Mucosa of rectum (tissue), 2 donors: ENCODE data around the gene MAN1C1.
"Not testable (repeated sequence)": the region's sequence is repeated elsewhere in the genome, so short reads cannot be mapped to it uniquely, and the experiment has no call there.

Experiments
- H3K27ac ChIP-seq, 2 donors: one replicate each; pipeline ENCODE4 v1.7.0; 2013; ENCODE audit warnings: inconsistent platforms in 2 of 2, low read depth in 2 of 2, low read length in 2 of 2
- H3K27me3 ChIP-seq, 2 donors: one replicate each; pipeline ENCODE4 v1.7.0; 2013; ENCODE audit warnings: low read length in 2 of 2; ENCODE audit not compliant: control insufficient read depth in 2 of 2, insufficient read depth in 2 of 2
- H3K36me3 ChIP-seq, 2 donors: one replicate each; pipeline ENCODE4 v1.7.0; 2013; ENCODE audit warnings: low read length in 2 of 2; ENCODE audit not compliant: control insufficient read depth in 2 of 2, insufficient read depth in 2 of 2
- H3K4me1 ChIP-seq, 2 donors: one replicate each; pipeline ENCODE4 v1.7.0; 2013; ENCODE audit warnings: low read length in 2 of 2, mild to moderate bottlenecking in 1 of 2; ENCODE audit not compliant: control insufficient read depth in 2 of 2, insufficient read depth in 2 of 2
- H3K4me3 ChIP-seq, 2 donors: one replicate each; pipeline ENCODE4 v1.7.0; 2013; ENCODE audit warnings: low read length in 2 of 2
- H3K9ac ChIP-seq, 2 donors: one replicate each; pipeline ENCODE4 v1.7.0; 2013; ENCODE audit warnings: low read length in 2 of 2, low read depth in 1 of 2, mild to moderate bottlenecking in 1 of 2
- H3K9me3 ChIP-seq, 2 donors: one replicate each; pipeline ENCODE4 v1.7.0; 2013; ENCODE audit warnings: low read length in 2 of 2; ENCODE audit not compliant: control insufficient read depth in 2 of 2
- donor health status: healthy.
- donor health status: Normal muscosa, but diverticular disease.

The MAN1C1 gene

DNA sequence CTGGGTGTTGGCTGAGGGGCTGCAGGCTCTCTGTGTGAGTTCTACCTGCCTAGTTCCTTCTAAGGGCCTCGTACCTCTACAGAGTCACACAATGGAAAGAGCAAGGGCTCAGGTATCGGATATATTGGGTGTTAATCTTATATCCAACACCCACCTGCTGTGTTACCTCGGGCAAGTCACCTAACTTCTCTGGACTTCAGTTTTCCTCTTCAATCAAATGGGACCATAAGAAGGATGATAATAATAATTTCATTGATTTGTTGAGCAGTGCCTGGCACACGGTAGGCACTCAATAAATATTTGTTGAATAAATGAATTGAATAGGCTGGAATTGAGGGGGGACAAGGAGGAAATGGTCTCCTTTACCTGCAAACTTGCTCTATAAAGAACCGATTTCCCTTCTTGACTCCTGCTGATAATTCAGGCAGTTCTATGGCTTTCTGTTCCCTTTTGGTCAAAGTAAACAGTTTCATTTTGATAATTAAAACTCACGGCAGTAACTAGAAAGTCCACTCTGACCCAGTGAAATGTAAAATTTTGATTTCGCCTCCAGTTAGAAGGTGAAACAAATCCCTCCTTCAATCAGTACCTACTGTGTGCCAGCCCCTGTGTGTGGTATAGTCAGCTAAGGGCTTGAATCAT lies 16.5 kb upstream of the MAN1C1 start:
- no peak overlapping the region for H3K4me3 ChIP-seq
- H3K27me3 ChIP-seq, result no peaks in the 10 kb centered on the region
- H3K9ac ChIP-seq, result no peak overlapping the region
- H3K36me3 ChIP-seq, result no peaks in the 10 kb centered on the region
- H3K4me1 ChIP-seq, result no peaks in the 10 kb centered on the region
- H3K9me3 ChIP-seq, result no peaks in the 10 kb centered on the region
- H3K27ac ChIP-seq, result no peak overlapping the region

DNA sequence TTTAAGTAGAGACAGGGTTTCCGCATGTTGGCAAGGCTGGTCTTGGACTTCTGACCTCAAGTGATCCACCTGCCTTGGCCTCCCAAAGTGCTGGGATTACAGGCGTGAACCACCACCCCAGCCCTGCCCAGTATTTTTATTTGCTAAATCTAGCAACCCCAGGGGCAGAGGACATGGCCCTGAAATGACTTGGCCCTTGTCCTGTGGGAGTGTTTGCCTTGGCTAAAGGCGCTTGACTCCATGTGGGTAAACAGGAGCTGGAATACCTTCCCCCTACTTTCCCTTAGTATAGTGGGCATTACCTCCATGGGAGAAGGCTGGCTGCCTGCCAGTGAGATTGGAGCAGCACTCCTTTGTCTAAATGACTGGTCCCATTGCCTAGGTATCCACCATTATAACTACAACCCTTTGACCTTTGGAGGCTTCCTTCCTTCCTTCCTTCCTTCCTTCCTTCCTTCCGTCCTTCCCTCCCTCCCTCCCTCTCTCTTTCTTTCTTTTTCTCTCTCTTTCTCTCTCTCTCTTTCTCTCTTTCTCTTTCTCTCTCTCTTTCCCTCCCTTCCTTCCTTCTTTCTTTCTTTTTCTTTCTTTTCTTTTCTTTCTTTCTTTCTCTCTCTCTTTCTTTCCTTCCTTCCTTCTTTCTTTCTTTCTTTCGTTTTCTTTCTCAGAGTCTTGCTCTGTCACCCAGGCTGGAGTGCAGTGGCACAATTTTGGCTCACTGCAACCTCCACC lies 15.5 kb upstream of the MAN1C1 start:
- H3K9ac ChIP-seq, H3K4me3 ChIP-seq, H3K27me3 ChIP-seq, H3K27ac ChIP-seq, H3K36me3 ChIP-seq, H3K9me3 ChIP-seq, H3K4me1 ChIP-seq: not testable (repeated sequence)

DNA sequence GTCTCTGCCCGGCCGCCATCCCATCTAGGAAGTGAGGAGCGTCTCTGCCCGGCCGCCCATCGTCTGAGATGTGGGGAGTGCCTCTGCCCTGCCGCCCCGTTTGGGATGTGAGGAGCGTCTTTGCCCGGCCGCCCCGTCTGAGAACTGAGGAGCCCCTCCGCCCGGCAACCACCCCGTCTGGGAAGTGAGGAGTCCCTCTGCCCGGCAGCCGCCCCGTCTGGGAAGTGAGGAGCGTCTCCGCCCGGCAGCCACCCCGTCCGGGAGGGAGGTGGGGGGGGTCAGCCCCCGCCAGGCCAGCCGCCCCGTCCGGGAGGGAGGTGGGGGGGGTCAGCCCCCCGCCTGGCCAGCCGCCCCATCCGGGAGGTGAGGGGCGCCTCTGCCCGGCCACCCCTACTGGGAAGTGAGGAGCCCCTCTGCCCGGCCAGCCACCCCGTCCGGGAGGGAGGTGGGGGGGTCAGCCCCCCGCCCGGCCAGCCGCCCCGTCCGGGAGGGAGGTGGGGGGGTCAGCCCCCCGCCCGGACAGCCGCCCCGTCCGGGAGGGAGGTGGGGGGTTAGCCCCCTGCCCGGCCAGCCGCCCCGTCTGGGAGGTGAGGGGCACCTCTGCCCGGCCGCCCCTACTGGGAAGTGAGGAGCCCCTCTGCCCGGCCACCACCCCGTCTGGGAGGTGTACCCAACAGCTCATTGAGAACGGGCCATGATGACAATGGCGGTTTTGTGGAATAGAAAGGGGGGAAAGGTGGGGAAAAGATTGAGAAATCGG lies 12.6 kb upstream of the MAN1C1 start:
- H3K36me3 ChIP-seq, H3K9me3 ChIP-seq, H3K27me3 ChIP-seq, H3K9ac ChIP-seq, H3K4me3 ChIP-seq, H3K27ac ChIP-seq, H3K4me1 ChIP-seq: not testable (repeated sequence)

DNA sequence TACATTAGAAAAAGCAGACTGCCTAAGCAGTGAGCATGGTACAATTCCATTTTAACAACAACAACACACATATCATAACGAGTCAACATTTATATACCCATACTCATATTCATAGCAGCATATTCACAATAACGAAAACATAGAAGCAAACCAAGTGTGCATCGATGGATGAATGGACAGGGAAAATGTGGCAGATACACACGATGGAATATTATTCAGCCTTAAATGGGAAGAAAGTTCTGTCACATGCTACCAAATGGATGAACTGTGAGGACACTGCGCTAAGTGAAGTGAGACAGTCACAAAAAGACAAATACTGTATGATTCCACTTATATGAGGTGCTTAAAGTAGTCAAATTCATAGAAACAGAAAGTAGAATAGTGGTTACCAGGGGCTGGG lies 9.5 kb upstream of the MAN1C1 start:
- no peaks in the 10 kb centered on the region for H3K36me3 ChIP-seq
- H3K9ac ChIP-seq, result no peak overlapping the region
- H3K27ac ChIP-seq, result no peak overlapping the region
- H3K9me3 ChIP-seq, result no peaks in the 10 kb centered on the region
- H3K4me3 ChIP-seq, result no peak overlapping the region
- H3K27me3 ChIP-seq, result peaks cover 11 to 24% of the 10 kb centered on the region in 2 donors
- peaks cover 2 to 3% of the 10 kb centered on the region in 2 donors for H3K4me1 ChIP-seq

DNA sequence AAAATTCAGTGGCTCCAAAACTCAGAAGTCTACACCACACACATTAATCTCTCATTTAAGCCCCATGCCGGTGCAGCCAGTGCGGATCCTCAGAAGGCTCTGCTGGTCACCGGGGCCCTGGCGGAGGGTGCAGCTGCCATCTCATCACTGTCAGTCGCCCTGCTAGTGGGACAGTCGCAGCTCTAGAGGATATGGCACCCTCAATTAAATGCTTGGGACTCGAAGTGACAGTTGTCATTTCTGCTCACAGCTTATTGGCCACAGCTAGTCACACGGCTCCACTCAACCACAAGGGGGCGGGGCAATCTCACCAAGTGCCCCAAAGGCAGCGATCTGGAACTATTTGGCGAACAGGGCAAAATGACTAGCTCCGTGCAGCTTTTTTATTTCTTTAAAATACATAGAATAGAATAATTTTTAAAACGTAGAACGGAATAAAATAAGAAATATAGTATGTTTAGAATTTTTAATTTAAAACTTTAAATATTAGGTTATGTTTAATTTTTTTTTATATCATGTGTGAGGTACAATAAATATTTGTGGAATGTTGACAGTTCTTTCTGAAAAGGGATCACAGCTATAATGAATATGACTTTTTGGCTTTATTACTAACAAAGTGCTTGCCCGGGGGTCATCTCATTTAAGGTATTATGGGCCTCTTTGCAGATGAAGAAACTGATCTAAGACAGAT lies 8.0 kb upstream of the MAN1C1 start:
- Histone ChIP-seq H3K27ac (no peak overlapping the region), H3K9me3 (no peaks in the 10 kb centered on the region), H3K4me3 (peak overlapping the region; percentile 42 to 48), H3K9ac (no peak overlapping the region), H3K4me1 (peaks cover 2 to 3% of the 10 kb centered on the region in 2 donors), H3K36me3 (no peaks in the 10 kb centered on the region), H3K27me3 (peaks cover 14 to 27% of the 10 kb centered on the region in 2 donors)

DNA sequence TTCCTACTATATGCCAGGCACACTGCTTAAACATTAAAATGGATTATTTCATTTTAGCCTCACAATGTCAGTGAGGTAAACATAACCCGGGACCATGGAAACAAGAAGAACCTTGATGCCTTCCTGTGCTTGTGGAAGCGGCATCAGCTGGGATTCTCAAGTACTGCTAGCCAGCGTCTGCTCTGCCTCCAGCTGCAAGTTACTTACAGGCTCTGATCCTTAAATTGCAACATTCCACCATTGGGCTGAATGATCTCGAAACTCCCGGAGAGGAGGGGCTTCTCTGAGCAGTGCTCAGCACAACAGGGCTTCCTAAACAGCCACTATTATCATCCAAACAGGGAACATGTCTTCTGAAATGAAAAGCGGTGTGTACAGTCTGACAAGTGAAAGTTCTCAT lies 6.7 kb upstream of the MAN1C1 start:
- H3K36me3 ChIP-seq, result no peaks in the 10 kb centered on the region
- peaks cover 2 to 3% of the 10 kb centered on the region in 2 donors for H3K4me1 ChIP-seq
- H3K27me3 ChIP-seq, result peaks cover 17 to 27% of the 10 kb centered on the region in 2 donors
- no peak overlapping the region for H3K27ac ChIP-seq
- no peak overlapping the region for H3K4me3 ChIP-seq
- no peak overlapping the region for H3K9ac ChIP-seq
- no peaks in the 10 kb centered on the region for H3K9me3 ChIP-seq

DNA sequence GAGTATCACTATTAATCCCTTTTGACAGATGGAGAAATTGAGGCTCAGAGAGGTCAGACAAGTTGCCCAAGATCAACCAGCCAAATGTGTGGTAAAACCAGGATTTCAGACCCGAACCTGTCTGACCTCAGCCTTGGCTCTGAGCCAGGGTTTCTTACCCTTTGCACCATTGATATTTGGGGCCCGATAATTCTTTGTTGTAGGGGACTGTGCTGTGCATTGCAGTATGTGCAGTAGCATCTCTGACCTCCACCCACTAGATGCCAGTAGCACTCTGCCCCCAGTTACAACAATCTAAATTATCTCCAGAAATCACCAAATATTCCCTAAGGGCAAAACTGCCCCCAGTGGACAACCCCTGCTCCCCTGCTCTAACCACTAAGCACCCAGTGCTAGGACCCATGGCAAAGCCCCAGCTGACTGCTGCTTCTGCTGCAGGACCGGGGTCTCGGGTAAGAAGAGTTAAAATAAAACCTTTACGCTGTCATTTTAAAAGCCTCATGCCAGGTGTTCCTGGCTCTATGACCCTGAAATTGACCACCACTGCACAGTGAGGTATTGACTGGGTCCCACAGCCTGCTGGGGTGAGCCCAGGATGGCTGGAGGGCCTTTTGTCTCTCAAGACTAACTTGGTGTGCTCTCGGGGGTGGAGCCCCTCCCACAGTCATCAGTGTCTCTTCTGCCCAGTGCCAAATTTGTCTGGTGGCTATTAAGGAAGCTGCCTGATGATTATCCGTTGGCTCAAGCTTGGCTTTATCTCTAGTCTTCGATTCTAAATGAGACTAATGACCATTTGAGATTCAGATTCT lies 5.6 kb upstream of the MAN1C1 start:
- H3K4me1 ChIP-seq, result peaks cover 3 to 9% of the 10 kb centered on the region in 2 donors
- no peaks in the 10 kb centered on the region for H3K36me3 ChIP-seq
- H3K27ac ChIP-seq, result no peak overlapping the region
- no peak overlapping the region for H3K9ac ChIP-seq
- no peak overlapping the region for H3K4me3 ChIP-seq
- H3K9me3 ChIP-seq, result no peaks in the 10 kb centered on the region
- peaks cover 17 to 27% of the 10 kb centered on the region in 2 donors for H3K27me3 ChIP-seq

DNA sequence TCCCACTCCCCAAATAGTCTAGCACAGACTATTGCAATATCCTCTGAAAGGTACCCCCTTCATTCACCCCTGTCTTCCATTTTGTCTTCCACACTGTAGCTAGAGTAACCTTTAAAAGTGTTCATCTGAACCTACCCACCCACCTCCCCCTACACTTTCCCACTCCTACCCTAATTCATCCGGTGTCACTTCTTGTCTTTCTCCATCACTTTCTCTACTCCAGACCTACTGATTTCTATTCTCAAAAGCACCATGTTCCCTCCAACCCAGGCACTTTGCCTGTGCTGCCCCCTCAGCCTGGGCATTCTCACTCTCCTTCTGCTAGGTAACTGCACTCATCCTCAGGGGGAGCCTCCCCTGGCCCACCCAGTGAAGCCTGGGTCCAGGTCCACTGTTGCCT lies 4.7 kb upstream of the MAN1C1 start:
- H3K9ac ChIP-seq, result no peak overlapping the region
- H3K4me3 ChIP-seq, result no peak overlapping the region
- peaks cover 3 to 9% of the 10 kb centered on the region in 2 donors for H3K4me1 ChIP-seq
- peaks cover 17 to 27% of the 10 kb centered on the region in 2 donors for H3K27me3 ChIP-seq
- H3K9me3 ChIP-seq, result no peaks in the 10 kb centered on the region
- H3K36me3 ChIP-seq, result no peaks in the 10 kb centered on the region
- H3K27ac ChIP-seq, result no peak overlapping the region

DNA sequence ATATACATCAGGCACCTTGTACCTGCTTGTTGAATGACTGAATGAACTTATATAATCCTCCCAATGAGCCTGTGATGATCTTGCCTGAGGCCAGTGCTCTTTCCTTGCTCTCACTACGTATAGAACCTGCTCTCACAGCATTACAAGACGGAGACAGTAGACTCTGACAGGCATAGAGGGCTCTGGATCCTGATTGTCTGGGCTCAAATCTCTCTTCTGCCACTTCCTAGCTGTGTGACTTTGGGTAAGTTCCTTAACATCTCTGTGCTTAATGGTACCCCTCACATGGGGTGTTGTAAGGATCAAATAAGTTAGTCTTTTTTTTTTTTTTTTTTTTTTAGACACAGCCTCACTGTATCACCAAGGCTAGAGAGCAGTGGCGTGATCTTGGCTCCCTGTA lies 4.2 kb upstream of the MAN1C1 start:
- no peak overlapping the region for H3K4me3 ChIP-seq
- peaks cover 17 to 27% of the 10 kb centered on the region in 2 donors for H3K27me3 ChIP-seq
- H3K4me1 ChIP-seq, result peaks cover 3 to 9% of the 10 kb centered on the region in 2 donors
- H3K9ac ChIP-seq, result no peak overlapping the region
- H3K9me3 ChIP-seq, result no peaks in the 10 kb centered on the region
- no peaks in the 10 kb centered on the region for H3K36me3 ChIP-seq
- H3K27ac ChIP-seq, result no peak overlapping the region
